NCI-H2171 treated with DMSO at 0.1 percent for 48 hours (cell line): ENCODE data around the gene DAAM1.

ENCODE experiments used
- DNase-seq: peaks from one replicate; lab custom pipeline; 2025; lab: John Stamatoyannopoulos, UW

DAAM1 gene

DNA sequence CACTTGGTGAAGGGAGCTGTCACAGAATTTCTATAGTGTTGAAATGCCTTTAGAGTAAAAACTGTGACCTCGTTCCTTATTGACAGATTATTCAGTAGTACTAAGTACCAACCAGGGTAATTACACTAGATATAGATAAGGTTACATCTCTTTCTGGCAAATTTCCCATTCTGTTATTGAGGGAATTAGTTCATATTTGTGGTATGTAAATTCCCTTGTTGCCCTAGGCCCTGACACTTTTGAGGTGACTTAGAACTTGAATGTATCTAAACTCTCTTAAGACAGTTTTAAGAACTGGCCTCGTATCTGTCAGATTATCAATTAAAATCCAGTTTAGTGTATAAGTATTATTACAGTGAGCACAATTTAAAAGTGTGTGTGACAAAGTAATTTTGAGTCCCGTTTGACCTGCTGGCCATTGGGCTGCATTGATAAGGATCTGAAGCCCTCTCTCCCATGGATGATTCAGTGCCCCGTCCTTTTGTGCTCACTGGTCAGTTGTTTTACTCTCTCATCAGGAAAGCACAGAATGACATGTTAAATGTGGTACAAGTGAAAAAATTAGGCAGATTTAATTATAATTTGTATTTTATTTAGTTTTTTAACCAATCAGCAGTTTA is 153.5 kb downstream of the DAAM1 start:
- no peak for DNase-seq

DNA sequence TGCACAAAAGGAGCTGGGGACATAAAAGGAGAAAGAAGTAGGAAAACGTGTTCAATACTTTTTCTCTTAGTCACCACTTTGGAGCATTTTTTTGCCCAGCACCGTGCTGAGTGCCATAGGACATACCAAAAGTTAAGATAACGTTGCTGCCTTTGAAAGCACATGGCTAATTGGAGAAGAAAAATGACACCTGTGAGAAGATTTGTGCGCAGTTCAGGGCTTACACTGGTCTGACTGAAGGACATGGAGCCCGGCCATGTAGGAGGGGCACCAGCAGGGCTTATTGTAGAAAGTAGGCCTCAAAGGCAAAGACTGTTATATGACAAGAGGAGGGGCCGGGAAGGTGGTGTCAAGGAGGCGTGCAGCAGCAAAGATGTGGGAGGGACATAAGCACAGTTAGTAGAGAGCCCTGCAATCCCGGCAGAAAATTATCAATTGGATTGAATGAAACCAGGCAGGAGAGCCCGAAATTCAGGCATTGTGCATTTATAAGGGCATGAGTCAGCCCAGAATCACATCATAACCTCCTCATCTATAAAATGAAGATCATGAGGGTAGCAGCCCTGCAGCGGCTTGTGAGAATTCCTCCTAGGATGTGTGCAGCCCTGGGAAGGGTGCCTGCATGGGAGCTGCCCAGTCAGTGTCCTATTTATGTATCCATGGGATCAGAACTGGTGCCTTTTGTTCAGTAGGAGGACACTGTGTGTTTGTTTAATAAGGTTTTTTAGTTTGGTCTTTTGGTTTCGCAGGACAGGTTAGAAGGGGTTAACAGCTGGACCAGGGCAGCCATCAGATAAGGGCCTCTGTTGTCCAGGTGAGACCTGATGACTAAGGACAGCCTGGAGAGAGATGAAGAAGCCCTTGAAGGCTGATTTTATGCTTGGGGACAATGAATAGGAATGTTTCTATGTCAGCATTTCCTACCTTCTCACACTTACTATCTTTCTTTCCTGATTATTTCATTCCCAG is 154.3 kb downstream of the DAAM1 start:
- DNase-seq = no peak

DNA sequence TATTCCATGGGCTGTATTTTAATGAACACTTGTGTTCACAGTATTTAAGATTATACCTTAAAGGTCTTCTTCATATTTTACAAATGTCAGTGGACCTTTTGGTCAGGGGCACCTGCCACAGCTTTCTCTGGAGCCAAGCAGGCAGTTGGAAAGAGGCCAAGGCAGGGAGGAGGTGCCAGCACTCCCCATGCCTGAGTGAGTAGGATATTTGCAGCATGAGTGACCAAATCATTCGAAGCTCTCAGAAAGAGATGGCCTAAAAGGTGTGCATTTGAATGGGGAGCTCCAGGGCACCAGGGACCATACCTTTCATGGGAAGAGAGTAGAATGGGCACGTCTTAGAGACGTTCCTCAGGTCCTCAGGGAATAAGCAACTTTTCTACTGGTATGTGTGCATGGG is 155.1 kb downstream of the DAAM1 start:
- peak; percentile 68 for DNase-seq

DNA sequence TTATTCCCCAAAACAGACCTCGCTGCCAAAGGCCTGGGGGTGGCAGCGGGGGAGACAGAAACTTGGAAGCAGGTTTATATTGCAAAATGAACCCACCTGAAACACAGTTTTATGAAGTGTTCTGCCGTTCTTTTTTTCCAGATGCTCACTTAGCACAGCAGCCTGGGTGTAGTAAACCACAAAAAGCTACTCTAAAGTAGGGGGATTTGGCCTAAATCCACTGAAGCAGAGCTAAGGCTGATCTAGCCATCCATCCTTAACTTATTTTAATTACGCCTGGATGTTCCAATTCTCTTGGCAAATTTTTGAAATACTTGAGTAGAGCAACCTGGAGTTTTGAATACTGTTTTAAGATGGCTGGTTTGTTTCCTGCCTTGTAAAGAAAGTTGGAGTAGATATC is 155.5 kb downstream of the DAAM1 start:
- DNase-seq = no peak

DNA sequence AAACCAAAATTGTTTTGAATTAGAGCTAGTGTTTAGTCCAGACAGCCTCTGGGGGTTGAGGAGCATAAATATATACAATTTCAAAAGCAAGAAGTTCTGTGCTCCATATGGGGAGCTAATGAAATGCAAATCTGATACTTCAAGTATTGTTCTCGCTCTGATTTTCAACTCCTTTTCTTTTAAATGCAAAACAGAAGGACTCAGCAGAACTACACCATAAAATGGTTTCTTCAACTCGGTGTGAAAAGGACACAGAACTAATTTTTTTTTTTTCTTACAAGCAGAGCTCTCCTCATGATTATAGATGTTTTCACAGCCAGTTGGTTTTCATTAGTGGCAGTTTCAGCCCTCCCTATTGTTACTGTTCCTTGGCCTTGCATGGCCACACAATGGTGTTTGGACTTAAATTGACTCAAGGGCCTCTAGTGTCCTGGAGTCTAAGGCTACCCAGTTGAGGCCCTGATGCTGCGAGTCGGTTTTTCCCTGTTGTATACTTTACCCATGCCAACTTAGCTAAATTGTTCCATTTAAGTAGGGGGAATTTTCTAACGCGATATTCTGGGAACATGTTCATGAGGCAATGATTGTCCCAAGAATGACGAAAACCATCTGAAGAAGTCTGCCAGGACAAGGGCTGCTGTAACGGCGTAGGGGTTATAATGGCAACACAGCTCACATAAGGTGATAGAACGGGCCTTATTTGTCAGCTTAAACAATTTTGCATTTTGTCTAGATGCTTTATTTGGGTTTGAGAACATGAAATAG is 156.4 kb downstream of the DAAM1 start:
- no peak for DNase-seq

DNA sequence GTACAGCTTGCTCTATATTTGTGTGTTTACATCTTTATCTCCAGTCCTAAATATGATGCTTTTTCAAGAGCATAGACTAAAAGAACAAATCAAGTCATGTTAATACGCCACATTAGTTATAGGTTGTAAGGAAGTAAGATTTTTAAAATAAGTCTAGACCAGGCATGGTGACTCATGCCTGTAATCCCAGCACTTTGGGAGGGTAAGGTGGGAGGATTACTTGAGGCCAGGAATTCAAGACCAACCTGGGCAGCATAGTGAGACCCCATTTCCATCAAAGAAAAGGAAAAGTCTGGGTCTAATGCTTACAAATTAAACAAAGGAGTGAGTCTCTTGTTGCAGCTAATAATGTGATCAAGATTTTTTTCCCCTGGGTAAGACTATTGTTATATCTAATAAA is 157.9 kb downstream of the DAAM1 start:
- no peak for DNase-seq

DNA sequence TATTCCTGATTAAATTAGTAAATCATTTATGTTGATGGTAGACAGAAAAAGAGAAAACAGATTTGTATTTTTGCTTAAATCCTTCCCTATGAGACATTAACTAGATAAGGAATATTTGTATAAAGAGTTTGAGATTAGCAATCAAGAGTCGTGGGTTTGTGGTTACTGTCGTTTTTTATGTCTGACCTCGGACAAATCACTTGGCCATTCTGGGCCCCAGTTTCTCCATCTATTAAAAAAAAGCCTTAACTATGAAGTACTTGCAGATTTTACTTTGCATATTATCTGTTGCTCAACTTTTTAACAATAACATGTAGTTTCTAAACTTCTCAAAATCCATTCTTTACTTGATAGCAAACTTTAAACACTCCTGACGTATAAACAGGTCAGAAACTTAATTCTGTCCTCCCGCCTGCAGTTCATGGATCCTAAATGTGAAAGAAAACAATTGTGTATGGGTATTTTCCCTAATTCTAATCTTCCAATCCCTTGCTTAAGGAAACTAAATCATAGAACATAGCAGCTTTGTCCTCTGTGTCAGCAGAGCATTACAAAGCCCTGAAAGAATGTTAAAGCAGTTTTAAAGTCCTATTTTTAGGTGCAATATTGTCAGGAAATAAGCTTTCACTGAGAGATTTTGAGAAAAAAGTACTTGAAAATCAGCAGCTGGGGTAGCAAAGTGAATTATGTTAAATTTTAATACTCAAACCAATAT is 158.5 kb downstream of the DAAM1 start:
- DNase-seq = no peak

DNA sequence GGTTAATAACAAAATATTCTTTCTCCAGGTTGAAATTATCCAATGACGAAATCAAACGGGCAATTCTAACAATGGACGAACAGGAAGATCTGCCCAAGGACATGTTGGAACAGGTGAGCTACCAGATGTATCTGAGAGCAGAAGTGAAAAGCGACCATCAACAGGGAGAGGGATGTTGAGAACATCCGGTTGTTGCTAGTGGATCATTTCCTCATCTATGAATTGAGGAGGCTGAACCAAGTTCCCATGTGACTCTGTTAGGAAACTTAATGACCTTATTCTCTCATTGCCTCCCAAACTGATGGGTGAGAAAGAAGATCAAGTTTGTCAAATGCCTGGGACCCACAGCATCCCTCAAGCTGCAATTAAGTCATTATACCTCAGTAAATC is 159.0 kb downstream of the DAAM1 start:
- no peak for DNase-seq

DNA sequence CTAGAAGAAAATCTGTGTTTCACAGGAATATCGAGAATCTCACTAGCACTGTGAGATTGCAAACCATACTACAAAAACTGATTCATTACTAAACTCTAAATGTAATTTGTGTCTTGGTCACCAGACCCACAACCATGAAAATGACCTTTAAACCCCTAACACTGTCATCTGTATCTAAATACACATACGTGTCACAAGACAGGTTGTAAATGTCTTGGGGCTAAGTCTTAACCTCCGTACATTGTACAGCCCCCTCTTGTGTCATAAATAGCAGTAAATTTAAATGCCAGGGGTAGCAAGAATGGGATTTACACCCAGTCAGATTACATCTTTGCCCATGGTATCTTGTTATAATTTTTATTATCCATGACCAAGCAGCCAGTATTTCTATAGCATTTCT is 159.4 kb downstream of the DAAM1 start:
- no peak for DNase-seq

DNA sequence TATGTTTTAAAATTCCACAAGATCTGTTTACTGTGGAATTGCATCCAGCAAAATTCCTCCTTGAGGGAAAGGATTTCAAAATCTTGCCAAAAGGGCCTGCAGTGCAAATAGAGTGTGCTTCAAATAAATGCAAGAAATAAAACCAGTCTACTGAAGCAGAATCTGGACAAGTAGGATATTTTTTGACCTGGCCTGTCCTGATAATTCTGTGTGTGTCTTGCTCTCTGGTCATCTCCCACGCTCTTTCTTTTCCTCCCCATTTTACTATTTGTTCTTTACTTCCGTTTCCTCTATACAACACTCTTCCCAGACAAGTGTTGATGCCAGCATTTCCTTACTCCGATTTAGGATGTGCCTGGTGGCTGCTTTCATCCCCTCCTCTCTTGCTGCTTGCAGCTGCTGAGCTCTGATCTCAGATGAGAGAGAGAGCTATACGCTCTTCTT is 160.8 kb downstream of the DAAM1 start:
- DNase-seq = no peak

DNA sequence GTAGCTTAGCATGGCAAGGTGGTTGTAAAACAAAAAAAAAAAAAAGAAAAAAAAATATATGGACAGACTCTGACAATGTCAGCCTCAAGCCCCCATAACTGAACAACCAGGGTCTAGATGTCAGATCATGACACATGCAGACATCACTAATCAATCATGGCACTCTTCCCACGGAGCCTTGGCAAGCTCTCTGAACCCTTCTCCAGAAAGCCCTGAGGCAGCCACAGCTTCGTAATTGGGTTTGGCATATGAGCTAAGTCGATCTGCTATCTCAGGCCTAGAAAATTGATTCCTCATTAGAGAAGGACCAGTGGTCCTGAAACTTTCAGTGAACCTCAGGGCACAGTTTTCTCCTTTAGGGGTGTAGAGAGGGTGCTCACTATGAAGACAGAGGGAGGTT is 164.5 kb downstream of the DAAM1 start:
- DNase-seq = no peak

DNA sequence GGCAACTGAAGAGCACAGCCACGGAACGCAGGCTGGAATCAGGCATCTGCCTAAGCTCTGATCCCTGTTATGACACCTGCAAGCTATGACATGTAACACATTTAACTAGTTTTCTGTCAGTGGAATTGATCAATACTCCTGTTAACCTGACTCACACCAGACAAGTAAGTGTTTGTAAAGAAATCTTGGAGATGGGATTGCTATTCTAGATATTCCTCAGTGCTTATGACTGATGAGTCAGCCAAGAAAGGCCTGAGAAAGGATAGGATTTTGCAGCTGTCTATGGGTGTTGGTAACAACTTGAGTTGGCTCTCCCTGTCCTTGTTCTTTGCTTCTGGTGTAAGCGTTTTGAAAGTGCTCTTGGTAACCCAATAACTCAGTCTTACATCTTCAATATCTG is 166.2 kb downstream of the DAAM1 start:
- no peak for DNase-seq

DNA sequence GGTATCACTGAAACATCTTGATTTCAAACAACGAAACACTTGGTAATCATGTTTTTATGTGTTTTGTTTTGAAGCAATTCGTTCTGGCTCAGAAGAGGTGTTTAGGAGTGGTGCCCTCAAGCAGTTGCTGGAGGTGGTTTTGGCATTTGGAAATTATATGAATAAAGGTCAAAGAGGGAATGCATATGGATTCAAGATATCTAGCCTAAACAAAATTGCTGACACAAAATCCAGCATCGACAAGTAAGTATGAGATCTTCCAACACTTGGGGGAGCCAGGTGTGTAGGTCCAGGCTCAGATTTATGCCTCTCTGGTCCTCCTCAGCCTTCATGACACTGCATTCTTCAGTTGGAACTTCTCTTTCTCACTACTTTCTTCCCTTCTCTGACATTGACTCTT is 166.6 kb downstream of the DAAM1 start:
- no peak for DNase-seq

DNA sequence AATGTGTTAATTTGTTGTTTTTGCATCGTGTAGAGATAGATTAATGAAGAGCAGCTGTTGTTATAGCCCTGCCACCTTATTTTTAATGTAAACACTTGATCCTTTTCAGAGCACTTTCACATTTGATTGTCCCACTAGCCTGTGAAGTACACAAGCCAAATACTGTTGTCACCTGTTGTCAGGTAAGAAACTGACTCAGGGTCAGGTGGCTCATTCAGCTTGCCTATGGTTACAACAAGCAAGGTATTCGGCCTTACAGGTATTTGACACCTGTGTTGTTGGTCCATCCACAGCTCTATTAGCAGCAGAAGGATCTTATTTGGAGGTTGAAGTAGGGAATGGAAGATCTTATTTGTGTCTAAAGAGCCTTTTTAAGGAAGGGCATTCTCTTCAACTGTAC is 167.8 kb downstream of the DAAM1 start:
- DNase-seq = no peak

DNA sequence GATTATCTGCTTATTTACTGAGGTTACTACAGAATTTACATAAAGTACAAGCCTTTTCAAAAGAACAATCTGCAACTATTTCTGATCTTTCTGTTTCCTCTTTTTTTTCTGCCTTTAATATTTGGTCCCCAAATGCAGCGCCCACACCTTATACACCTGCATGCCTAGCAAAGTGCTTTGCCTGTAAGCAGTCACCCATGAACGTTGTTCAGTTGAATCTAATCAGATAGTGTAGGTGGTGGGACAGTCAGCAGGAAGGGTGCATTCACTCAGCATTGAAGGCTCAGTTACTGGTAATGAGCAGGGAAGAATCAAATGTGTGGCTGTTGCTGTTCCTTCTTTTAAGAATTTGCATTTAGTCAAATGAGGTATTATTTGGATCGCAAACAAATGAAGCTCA is 168.3 kb downstream of the DAAM1 start:
- DNase-seq = no peak

DNA sequence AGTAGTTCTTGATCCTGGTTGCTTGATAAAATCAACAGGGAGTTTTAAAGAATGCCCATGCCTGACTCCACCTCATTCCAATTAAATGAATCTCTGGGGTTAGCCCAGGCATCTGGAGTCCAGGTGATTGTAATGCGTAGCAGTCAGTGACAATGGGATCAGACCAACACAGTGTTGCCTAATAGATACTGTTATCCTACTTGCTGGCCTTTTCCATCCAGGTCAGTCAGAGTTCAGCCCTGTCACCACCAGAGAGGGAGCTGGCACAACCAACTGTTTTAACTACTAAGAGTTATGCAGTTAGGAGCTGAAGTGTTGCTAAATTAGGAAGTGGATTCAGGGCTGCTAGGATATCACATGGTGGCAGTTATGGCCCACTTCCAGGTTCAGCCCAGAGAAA is 169.6 kb downstream of the DAAM1 start:
- no peak for DNase-seq

DNA sequence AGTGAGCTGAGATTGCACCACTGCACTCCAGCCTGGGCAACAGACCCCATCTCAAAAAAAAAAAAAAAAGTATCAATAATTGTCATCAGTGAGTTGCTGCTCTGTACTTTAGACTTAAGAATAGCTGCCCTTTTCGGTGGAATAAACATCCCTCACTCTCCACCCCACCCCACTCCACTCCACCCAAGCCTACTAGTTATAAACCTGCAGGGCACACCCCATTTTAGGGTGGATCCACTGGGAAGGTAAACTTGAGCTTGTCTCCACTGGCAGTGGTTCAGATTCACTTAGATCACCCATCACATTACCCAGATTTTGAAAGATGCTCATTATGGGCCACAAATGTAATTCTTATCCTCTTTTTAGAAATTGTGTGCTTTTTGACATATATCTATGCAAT is 170.3 kb downstream of the DAAM1 start:
- no peak for DNase-seq

DNA sequence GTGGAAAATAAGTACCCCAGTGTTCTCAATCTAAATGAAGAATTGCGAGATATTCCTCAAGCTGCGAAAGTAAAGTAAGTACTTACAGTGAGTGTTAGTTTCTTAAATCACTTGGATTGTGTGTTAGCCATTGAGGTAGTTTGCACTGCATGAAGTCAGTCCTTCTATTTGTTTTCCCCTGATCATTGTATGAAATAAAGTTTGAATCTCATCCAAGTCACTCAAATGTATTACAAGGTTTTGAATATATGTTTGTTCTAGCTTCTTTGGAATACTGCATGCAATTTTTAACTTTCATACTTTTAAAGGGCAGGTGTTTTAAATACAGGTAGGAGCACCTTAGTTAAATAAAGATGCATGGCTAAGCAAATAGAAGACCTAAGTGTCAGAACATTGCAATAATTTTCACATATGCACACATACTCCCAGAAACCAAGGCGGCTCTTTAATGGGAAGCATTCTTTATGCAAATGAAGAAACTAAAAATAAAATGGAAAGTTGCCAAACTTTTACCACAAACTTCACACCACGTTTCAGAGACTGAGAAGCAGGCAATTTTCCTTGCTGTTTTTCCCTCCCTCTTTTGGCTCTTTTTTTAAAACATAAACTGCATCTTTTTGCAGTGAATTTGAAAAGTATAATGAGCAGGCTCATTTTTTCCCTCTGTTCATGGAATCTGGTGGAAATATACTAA is 171.1 kb downstream of the DAAM1 start:
- DNase-seq = no peak

DNA sequence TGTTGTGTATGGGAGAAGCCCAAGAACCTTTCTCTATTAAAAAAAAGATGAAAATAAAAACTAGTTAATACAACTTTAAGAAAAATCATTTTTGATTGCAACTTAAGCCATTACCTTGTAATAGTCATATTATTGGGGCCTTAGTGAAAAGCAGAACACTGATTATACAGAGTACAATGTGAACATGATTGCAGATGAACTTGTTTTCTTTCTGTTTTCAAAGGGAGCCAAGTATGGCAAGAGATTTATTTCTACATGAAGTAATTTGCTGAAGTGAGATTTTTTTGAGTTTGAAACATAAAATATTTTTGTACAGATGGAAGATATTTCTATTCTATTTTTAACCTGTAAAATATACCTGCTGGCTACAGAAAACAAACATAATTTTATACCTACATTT is 171.8 kb downstream of the DAAM1 start:
- no peak for DNase-seq

DNA sequence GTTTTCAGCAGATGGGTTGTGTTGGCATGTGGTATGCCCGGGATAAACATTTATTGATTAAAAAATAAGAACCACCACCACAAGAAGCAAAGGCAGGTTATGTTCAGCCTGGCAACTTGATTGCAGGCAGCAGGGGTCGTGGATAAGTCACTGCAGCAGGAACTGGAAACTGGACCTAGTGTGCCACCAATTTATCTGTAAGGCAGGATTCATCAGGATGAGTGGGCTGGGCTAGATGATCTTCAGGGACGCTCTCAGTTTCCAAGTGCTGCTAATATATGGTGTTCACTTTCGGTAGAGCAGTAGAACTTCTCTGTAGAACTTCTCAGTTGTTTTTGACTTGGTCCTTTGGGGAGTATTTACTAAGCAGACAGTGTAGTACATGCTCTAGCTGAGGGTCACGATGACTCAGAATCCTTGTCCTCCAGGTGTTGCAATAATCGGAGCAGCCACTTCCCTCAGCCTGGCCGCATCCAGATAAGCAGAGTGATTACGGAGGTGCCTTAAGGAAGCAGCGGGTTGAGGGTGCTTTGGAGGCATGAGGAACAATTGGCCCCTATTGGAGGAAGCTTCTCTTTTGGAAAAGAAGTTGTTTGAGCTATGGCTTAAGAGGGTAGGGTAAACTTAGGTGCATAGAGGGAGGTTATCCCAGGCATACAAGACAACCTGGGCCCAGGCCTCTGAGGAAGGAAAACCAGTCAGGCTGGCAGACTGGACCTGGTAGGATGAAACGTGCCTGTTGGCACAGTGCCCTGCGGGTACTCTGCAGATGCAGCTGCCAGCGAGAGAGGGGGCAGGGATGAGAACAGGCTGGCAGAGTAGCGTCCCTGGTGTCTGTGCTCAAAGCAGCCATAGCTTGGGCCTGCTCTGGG is 172.7 kb downstream of the DAAM1 start:
- peak; percentile 90 for DNase-seq

DNA sequence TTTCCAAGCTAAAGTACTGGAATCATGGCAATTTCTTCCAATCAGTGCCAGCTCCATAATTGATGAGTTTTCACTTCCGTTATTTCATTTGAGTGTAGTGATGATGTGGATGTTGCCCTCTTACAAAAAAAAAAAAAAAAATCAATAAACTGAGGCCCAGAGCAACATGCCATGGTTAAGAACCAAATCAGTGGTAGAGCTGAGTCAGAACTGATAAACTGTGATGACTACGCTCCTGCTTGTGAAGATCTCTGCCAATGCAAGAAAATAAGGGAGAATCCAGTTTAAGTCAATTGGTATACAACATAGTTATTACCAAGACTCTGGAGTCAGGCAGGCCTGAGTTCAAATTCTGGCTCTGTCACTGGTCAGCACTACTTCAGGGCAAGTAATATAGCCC is 174.0 kb downstream of the DAAM1 start:
- DNase-seq = no peak
